Measurements from ENCODE around the gene SLC38A10.
"Not testable (repeated sequence)": the region's sequence is repeated elsewhere in the genome, so short reads cannot be mapped to it uniquely, and the experiment has no call there.

SLC38A10 gene

GRCh38 chr17:81238815-81239713, 56.0 kb downstream of the SLC38A10 start, which contains the start of the genes NDUFAF8 and TEPSIN:
TSS of gene NDUFAF8 (plus strand) at chr17:81239318. CDS start at chr17:81239364, 46 bp downstream.
TSS of gene TEPSIN (minus strand) at chr17:81239055. CDS start at chr17:81239033, 22 bp downstream.
- DNase-seq, result peak; percentile 94

- no peak for DNase-seq
These were observed 56.7 kb downstream of the SLC38A10 start for GRCh38 chr17:81238490-81238814.

- no peak for DNase-seq
These were observed 57.3 kb downstream of the SLC38A10 start for GRCh38 chr17:81237591-81238489.

- DNase-seq, result no peak
These were observed 58.3 kb downstream of the SLC38A10 start for GRCh38 chr17:81236784-81237183.

DNA sequence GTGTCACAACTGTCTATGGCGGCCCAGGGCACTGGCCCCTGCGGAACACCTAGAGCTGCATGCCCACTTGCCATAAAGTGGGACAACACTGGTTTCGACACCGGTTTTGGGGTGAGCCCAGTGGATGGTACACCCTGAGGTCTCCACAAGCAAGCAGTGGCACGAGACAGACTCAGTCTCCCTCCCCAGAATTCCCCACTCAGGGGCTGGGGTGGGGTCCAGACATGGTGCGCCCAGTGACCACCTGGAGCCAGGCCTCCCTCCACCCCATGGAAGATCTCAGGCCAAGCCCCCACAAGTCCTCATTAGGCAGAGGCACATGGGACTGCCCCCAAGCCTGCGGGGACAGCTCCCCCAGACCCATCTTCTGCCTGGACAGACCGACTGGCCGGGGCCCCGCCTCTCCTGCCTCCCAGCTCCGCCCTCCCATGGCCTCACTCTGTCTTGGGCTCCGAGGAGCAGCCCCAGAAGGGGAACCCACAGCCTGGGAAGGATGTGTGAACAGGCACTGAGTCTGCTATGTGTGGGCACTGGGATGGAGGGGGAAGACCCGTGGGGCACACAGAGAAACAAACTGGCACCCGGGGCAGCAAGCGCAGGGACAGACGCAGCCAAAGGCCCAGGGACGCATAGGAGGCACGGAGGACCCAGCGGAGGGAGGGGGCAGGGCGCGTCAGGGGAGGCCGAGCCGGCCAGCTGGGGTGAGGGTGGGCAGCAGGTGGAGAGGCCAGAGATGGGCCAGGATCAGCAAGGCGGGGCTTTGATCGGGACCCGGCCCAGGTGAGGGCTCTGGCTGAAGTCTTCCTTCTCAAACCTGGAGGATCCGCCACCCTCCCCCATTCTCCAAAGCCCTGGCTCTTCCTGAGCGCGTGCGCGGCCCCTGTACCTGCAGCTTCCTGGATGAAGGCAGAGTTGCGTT, 59.0 kb downstream of the SLC38A10 start:
- no peak for DNase-seq

GRCh38 chr17:81234940-81235821, 59.9 kb downstream of the SLC38A10 start:
- no peak for DNase-seq

DNA sequence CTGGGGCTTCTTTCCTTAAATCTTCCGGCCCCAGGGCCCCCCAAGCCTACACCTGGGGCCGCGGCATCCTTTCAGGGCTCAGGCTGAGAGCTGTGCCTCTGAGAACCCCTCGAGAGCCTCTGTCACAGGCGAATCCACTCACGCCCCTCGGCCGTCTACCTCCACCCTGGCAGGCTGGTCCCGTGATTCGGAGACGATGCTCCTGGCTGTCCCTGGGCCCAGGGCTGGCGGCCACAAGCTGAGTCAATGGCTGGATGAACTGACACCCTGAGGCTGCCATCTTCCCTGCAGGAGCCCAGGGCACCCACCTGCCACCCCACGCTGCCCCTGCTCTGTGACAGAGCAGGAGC, 60.6 kb downstream of the SLC38A10 start:
- no peak for DNase-seq

DNA sequence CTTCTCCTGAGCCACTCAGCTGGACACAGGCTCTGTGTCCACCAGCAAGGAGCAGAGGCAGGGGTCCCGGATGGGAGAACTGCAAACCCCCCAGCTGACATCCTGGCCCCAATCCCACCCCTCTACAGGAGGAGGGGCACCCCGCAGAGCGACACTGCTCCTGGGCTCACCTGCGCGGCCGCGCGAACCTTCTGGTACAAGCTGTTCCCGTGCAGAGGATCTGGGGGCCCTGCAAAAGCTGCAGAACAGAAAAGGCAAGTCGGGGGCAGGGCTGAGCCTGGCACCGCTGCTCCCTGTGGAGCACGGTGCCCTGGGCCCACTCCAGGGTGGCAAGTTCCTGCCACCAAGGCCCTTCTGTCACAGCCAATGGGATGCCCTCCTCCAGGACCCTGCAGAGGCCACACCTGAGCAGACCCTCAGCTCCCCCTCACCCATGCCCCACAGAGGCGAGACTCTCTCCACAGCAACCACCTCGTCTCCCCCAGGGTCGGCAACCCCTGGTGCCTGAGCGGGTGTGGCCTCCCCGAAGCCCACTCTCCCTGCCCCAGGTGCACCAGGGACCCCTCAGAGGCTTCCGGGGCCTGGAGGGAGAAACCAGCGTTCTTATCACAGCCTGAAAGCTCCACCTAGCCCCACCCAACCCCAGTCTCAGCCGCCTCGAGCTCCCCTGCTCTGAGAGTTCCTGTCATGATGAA, 61.1 kb downstream of the SLC38A10 start:
- DNase-seq, result no peak

- DNase-seq, result no peak
These were observed 61.8 kb downstream of the SLC38A10 start for GRCh38 chr17:81233316-81233715.

DNA sequence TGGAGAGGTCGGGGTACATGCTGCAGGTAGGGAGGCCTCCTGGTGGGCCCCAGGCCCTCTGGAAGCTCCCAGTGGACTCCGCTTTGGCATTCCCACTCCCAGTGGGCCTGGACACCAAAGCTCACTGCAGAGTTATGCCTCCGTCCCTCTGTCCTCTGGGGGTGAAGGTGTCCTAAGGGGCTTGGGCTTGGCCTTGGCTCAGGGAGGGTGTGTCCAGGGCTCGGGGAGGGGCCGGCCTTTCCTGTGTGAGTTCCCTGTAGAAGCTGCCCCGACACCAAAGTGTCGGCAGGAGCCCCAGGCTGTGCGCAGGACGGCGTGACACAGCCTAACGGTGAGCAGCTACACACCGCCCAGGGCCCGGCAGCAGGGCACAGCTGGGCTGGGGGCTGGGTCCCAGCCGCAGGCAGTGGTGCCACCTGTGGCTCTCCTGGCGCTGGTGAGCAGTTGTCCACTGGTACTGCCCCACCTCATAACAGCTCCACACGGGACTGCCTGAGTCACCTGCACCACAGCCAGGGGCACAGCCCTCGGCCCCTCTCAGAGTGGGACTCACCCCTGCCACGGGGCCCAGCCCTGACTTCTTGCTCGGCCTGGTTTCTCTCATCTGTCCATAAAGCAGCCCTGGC, 62.4 kb downstream of the SLC38A10 start:
- DNase-seq, result no peak

- no peak for DNase-seq
These were observed 63.1 kb downstream of the SLC38A10 start for GRCh38 chr17:81231766-81232581.

DNA sequence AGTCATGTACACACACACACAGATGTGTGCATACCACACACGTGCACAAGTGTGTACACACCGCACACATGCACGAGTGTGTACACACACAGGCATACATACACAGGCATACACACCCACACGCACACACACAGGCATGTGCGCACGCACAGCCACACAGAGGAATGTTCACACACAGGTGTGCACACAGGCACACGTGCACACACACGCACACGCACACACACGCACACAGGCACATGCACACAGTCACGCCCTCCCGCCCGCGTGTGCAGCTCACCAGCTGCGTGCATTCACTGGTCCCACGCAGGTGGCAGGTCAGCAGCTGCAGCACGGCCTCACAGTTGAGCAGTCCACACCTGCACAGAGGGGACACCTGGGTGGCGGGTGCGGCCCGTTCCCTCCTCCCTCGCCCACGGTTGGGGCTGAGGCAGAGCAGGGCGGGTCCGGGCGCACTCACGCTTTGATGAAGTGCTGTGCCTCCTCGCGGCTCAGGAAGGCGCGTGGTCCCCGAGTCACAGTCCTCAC, 63.9 kb downstream of the SLC38A10 start:
- DNase-seq, result no peak

DNA sequence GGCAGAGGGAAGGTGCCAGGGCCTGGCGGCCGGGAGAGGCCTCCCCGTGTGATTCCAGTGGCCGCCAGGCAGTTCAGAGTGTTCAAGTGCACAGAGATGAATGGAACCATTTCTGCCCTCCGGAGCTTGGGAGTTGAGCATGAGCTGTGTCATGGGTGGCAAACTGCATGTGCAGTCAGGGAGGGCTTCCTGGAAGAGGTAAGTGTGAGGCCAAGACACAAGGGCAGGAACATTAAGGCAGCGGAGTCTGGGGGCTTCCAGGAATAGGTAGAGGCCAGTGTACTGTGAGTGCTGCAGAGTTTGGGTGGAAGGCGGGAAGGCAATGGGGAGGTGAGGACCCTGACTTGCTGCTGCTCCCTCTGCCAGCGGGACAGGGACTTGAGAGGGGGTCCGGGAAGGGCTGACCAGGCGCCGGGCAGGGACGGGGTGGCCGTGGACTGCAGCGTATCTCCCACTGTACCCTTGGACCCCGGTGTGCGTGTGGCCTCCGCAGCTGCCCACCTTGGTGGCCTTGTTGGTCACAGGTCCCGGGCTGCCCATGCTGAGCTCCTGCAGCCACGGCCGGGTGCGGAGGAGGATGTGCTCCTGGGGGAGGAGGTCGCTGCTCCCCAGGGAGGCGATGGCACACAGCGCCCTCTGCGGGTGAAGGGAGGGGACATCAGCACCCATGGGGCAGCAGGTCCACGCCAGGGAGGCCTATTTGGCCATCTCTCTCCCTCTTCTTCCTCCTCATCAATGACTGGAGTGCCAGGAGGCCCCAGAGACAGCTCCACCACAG, 64.9 kb downstream of the SLC38A10 start:
- no peak for DNase-seq

DNA sequence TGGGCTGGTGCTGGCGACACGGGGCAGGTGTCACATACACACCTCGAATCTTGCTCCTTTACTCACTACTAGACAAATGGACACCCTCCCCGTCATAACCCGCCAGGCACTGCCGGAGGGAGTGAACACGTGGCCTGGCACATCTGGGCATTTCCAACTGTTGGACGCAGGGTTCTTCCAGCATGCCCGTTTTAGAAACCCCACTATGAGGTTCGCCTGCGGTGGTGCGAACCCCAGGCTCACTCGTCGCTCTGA, 65.5 kb downstream of the SLC38A10 start:
- DNase-seq, result no peak

DNA sequence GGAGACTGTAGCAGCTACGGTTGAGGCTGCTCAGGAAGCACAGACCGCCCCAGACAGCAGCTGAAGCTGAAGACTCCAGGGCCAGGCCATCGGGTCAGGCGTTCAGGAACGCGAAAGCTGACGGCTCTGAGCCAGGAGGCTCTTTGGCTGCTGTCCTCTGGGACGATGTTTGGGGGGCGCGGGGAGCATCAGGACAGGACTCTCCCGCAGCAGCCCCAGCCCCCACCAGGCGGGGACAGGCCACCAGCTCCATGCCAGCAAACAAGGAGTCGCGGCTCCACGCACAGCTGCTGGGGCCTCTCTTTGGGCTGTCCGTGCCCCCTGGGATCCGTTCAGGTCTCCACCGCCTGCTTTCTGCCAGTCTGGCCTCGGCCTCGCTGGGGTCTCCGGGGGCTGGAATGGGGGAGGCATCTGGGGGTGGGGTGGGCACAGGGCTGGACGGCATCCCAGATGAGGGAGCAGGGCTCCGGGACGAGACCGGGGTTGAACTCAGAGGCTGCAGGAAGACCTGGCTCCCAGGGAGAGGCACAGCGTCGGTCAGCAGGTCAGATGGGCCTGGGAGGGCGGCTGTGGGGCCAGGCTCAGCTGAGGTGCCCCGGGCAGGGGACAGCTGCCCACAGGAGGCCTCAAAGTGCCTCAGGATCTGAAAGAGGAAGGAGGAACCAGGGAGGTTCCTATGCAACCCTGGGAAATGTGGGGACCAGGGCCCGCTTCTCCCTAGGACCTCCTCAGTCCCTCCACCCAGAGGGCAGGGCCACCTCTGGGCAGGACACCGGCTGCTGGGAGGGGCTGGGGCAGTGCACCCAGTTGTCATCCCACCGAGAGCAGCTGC, 66.1 kb downstream of the SLC38A10 start:
- no peak for DNase-seq

- no peak for DNase-seq
These were observed 66.7 kb downstream of the SLC38A10 start for GRCh38 chr17:81228420-81228819.

DNA sequence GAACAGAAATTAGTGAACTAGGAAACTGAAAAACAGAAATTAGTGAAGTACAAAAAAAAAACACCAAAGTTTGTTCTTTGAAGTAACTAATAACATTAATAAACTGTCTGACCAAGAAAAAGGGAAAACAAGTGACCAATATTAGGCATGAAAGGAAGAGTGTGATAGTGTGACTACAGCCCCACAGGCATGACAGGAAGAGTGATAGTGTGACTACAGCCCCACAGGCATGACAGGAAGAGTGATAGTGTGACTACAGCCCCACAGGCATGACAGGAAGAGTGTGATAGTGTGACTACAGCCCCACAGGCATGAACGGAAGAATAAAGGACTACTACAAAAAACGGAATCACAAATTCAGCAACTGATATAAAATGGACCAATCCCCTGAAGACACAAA, 67.5 kb downstream of the SLC38A10 start:
- not testable (repeated sequence) for DNase-seq

GRCh38 chr17:81223762-81224130, 71.4 kb downstream of the SLC38A10 start:
- DNase-seq, result no peak
